GM10266 (cell line): ENCODE results near the gene DNAJB11.

ENCODE experiments used
- DNase-seq: peaks from one replicate; pipeline ENCODE4 v3.0.0; 2012; ENCODE audit errors: extremely low spot score
- CTCF ChIP-seq: IDR thresholded peaks from 2 replicates; pipeline ENCODE4 v1.5.1; 2012; ENCODE audit warnings: mild to moderate bottlenecking, low read depth; ENCODE audit not compliant: control insufficient read depth, insufficient read depth; ENCODE audit errors: missing control alignments

DNAJB11 gene

GRCh38 chr3:186589856-186590579 lies 19.5 kb downstream of the DNAJB11 start:
- TF ChIP-seq CTCF: no peak

GRCh38 chr3:186590580-186591295 lies 20.2 kb downstream of the DNAJB11 start:
- no peak for DNase-seq
- TF ChIP-seq CTCF: no peak

More at GRCh38 chr3:186589856-186590579, 19.5 kb downstream of the DNAJB11 start:
- no peak for DNase-seq

DNA sequence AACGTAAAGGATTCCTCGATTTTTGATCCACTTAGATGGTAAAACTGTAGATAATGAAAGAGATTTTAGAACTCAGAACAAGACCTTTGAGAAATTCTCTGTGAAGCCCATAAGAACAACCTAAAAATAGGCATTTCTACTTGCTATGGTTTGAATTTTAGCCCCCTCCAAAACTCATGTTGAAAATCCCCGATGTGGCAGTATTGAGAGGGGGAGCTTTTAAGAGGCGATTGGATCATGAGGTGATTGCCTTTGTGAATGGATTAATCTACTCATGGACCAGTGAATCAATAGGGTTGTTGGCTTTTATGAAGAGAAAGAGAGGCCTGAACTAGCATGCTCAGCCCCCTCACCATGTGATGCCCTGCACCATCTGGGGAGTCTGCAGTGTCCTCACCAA lies 22.2 kb downstream of the DNAJB11 start:
- DNase-seq: no peak
- no peak for TF ChIP-seq CTCF

DNA sequence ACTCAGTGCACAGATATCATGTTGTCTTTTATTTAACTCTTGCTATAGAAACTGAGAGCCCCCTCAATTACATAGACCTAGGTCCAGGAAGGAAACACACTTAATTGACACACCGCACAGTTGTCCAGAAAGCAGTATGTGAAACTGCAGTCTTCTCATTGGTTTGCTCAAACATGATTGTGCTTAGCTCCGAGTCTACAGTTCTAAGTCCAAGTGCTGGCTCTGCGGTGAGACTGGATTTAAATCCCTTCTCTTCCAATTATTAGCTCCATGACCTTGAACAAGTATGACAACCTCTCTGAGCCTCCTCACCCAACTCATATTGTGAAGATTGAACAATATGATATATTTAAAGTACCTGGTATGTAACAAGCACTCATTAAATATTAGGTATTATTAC lies 23.3 kb downstream of the DNAJB11 start:
- DNase-seq: no peak
- TF ChIP-seq CTCF: no peak

GRCh38 chr3:186594591-186595113 lies 24.1 kb downstream of the DNAJB11 start:
- no peak for DNase-seq
- TF ChIP-seq CTCF: no peak

- no peak for TF ChIP-seq CTCF
- DNase-seq: no peak
Observed at GRCh38 chr3:186596568-186597287, 26.2 kb downstream of the DNAJB11 start.
